MG63 (cell line): ENCODE data around the gene DLG5. TPM values are rescaled to one million over a fixed set of nuclear protein-coding genes. Genes with fewer than 3 reads are reported as not detected.

ENCODE experiments used
- DNase-seq: peaks from one replicate; pipeline ENCODE4 v3.0.0-alpha.2; 2020
- H3K27me3 ChIP-seq: fragments of 250-450 bp; sonication (Bioruptor Pico); 2 replicates; pipeline ENCODE4 v1.5.1; 2020; ENCODE audit warnings: mild to moderate bottlenecking, moderate library complexity
- H3K36me3 ChIP-seq: fragments of 250-450 bp; sonication (Bioruptor Pico); 2 replicates; pipeline ENCODE4 v1.5.1; 2020; ENCODE audit warnings: mild to moderate bottlenecking, moderate library complexity
- H3K4me3 ChIP-seq: fragments of 250-450 bp; sonication (Bioruptor Pico); 2 replicates; pipeline ENCODE4 v1.5.1; 2020; ENCODE audit warnings: mild to moderate bottlenecking, moderate library complexity
- H3K9me3 ChIP-seq: fragments of 250-450 bp; sonication (Bioruptor Pico); 2 replicates; pipeline ENCODE4 v1.5.1; 2020; ENCODE audit warnings: mild to moderate bottlenecking, moderate library complexity
- total RNA-seq: library from RNA; depleted of rRNA; stranded (reverse); fragments of >200 nt; shearing (Covaris generic); gene quantifications from 2 replicates; pipeline ENCODE4 v1.2.3, GENCODE V29; 2014; ENCODE audit warnings: low replicate concordance

Gene DLG5
- total RNA-seq, 1 experiment from 2014 or later = 33.8 TPM

DNA sequence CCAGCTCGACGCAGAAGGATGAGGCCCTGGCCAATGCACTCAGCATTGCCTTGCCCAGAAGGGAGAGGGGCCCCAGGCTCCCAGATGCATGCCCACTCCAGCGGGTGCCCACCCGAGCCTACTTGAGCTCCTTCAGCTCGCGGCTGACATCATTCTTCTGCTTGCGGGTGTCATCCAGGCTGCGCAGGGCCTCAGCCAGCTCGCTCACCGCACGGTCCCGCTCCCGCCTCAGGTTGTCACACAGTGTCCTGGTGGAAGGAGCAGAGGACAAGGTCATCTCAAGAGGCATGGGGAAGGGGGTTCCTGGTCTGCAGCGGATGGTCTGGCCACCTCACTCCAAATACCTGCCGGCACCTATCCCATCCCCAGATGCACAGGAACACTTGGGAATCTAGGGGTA is 92.8 kb downstream of the DLG5 start:
- DNase-seq = no peak
- no peaks in the 10 kb centered on the region for H3K27me3 ChIP-seq
- peaks cover 2% of the 10 kb centered on the region for H3K36me3 ChIP-seq
- no peak overlapping the region for H3K4me3 ChIP-seq
- H3K9me3 ChIP-seq = no peaks in the 10 kb centered on the region

DNA sequence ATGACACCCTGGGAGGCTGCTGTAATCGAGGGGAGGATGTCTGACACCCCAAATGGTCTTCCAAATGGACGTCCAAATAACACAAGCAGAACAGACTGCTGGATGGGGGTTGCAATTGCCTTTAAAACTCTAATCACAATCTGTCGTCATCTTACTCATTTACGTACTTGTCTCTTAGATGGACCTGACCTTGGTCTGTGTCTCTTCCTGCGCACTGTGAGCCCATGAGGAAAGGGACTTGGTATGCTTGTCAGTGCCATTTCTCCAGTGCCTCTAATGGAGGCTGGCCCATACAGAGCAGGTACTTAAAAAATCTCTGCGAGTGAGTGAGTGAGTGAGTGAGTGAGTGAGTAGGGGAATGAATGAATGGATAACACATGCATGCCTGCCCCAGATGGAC is 93.3 kb downstream of the DLG5 start:
- no peak for DNase-seq
- Histone ChIP-seq H3K36me3 (peaks cover 2% of the 10 kb centered on the region), H3K4me3 (no peak overlapping the region), H3K27me3 (no peaks in the 10 kb centered on the region), H3K9me3 (no peaks in the 10 kb centered on the region)

DNA sequence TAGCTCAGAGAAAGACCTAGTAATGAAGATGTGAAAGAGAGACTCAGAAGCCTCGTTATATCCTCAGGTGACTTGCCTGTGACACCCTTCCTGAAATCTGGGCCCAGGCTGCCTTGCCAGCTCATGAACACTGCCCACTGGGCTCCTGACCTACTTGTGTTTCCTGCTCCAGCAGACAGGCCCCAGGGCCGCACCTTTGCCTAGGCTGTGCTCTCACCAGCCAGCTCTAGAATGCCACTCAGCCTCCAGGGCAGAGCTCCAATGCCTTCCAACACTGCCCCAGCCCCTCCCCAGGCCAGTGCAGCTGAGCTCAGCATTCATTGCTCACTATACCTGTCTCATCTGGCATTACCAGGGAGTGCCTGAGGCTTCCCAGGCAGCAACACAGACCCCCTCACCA is 94.3 kb downstream of the DLG5 start:
- no peaks in the 10 kb centered on the region for H3K27me3 ChIP-seq
- H3K36me3 ChIP-seq = peaks cover 2% of the 10 kb centered on the region
- no peaks in the 10 kb centered on the region for H3K9me3 ChIP-seq
- DNase-seq = no peak
- no peak overlapping the region for H3K4me3 ChIP-seq

DNA sequence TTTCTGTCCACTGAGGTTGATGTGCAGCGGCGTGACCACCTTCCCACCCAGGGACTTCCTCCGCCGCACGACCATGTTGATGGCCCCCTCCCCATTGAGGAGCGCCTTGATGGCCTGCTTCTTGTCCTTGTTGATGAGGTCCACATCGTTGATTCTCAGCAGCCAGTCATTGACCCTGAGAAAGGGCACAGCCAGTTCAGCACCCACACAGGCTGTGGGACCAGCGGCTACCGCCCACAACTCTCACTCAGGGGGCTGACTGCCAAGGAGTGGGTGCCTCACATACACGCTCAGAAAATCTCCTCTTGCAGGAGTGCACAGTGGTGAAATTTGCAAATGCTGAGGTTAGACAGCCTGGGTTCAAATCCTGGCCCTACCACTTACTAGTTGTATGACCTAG is 97.2 kb downstream of the DLG5 start:
- no peak for DNase-seq
- Histone ChIP-seq H3K27me3 (no peaks in the 10 kb centered on the region), H3K36me3 (peaks cover 20% of the 10 kb centered on the region), H3K9me3 (no peaks in the 10 kb centered on the region), H3K4me3 (no peak overlapping the region)

DNA sequence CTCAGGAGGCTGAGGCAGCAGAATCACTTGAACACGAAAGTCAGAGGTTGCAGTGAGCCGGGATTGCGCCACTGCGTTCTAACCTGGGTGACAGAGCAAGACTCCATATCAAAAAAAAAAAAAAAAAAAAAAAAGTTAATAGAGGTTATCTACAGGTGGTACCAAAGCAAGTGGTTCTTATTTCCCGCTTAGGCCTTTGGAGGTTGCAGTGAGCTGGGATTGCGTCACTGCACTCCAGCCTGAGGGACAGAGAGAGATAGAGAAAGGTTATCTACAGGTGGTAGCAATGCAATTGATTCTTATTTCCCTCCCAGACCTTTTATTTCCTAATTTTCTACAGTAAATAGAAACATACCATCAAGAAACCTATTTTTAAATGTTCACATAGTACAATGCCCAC is 98.2 kb downstream of the DLG5 start:
- peaks cover 22% of the 10 kb centered on the region for H3K36me3 ChIP-seq
- no peaks in the 10 kb centered on the region for H3K9me3 ChIP-seq
- no peak for DNase-seq
- no peaks in the 10 kb centered on the region for H3K27me3 ChIP-seq
- no peak overlapping the region for H3K4me3 ChIP-seq

DNA sequence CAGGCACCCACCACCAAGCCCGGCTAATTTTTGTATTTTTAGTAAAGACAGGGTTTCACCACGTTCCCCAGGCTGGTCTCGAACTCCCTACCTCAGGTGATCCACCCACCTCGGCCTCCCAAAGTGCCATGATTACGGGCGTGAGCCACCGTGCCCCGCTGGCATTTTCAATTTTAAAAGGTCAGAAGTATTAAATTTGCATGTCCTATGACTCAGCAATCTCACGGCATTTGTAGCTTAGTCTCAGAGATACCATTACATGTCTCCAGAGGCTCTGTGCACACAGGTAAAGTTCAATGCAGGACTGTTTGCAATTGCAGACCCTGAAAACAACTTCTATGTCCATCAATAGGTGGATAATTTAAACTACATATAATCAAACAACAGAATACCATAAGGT is 99.2 kb downstream of the DLG5 start:
- H3K27me3 ChIP-seq = no peaks in the 10 kb centered on the region
- no peaks in the 10 kb centered on the region for H3K9me3 ChIP-seq
- H3K36me3 ChIP-seq = peaks cover 26% of the 10 kb centered on the region
- DNase-seq = no peak
- H3K4me3 ChIP-seq = no peak overlapping the region

DNA sequence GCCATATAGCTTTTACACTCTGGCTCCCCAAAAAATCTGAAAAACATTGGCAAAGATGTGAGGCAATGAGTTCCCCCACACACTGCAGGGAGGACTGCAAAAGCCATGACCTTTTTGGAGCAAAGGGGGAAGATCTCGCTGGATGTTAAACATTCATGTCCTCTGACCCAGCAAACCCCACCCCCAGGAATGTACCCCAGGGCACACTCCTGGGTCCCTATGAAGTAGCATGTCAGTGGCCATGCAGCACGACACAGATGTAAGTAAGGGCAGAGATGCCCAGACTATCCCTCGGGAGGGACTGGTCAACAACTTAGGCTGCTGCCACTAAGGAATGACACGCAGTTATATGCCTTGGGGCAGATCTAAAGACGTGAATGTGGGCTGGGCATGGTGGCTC is 100.6 kb downstream of the DLG5 start:
- Histone ChIP-seq H3K27me3 (no peaks in the 10 kb centered on the region), H3K4me3 (no peak overlapping the region), H3K36me3 (peaks cover 35% of the 10 kb centered on the region), H3K9me3 (no peaks in the 10 kb centered on the region)
- DNase-seq = no peak

DNA sequence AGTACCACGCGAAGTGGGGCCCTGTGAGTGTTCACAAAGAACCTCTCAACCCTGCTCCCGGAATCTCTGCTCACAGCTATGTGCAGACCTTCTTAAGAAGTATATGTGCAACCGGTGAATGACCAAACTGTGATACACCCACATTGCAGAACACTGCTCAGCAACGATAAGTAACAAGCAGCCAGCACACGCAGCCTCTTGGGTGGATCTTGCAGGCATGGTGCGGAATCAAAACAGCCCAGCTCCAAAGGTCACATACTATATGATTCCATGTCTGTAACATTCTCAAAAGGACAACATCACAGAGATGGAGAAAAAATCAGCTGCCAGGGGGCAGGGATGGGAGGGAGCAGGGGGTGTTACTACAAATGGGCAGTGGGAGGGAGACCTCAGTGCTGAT is 101.6 kb downstream of the DLG5 start:
- peaks cover 36% of the 10 kb centered on the region for H3K36me3 ChIP-seq
- H3K9me3 ChIP-seq = no peaks in the 10 kb centered on the region
- H3K4me3 ChIP-seq = no peak overlapping the region
- H3K27me3 ChIP-seq = no peaks in the 10 kb centered on the region
- DNase-seq = no peak

DNA sequence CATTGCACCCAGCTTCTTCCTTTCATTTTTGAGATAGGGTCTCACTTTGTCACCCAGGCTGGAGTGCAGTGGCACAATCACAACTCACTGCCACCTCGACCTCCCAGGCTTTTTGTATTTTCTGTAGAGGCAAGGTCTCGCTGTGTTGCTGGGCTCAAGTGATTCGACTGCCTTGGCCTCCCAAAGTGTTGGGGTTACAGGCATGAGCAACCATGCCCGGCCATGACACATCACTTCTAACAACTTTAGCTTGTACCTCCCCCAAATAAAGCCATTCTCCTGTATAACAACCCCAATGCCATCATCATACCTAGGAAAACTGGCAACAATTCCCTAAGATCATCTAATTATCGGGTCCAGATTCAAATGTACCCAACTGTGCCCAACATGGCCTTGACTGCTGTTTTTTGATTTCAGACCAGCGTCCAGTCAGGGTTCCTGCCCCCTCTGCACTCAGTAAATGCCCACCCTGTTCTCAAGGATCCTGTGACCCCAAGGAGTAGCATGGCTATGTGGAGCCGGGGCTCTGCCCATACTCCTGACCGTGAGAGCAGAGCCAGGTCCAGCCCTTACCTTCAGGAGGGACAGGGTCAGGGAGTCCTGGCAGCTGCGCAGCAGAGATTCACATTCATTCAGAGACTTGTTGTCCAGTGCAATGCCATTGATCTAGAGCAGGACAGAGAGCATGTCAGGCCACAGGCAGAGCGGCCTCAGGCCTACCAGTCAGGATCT is 102.6 kb downstream of the DLG5 start:
- Histone ChIP-seq H3K4me3 (no peak overlapping the region), H3K9me3 (no peaks in the 10 kb centered on the region), H3K27me3 (no peaks in the 10 kb centered on the region), H3K36me3 (peaks cover 40% of the 10 kb centered on the region)
- DNase-seq = no peak

DNA sequence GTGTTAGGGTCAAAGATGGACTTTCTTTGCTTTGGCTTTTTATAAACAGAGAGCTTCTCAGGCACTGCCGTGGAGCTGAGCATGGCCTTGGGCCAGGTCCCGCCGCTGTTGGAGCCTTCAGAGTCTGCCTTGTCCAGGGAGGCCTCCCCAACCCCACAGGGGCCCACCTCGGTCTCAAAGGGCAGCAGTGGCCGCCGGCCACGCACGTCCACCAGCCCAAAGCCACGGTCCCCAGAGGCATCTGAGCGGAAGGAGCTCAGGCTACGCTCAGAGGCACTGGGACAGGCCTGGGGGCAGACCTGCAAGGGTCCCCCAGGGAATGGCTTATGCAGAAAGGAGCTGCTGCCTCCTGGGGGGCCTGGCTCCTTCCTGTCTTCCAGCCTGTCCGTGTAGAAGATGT is 105.0 kb downstream of the DLG5 start:
- Histone ChIP-seq H3K36me3 (peaks cover 40% of the 10 kb centered on the region), H3K27me3 (no peaks in the 10 kb centered on the region), H3K9me3 (no peaks in the 10 kb centered on the region), H3K4me3 (no peak overlapping the region)
- no peak for DNase-seq

DNA sequence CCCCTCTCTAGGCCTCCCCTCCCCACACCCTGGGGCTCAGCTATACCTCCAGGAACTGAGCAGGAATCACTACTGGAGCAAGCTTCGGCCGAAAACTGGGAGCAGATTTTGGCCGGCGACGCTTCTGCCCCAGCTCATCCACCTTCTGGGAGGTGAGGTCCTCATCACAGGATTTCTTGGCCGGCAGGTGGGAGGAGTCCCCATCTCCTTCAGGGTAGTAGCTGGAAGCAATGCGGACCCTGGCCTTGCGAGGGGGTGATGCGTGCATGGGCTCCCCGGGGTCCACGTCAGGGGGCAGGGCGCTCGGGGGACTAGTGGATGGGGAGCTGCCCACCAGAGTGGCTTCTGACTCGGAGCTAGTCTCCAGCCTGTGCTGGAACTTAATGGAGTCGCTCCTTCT is 105.5 kb downstream of the DLG5 start:
- Histone ChIP-seq H3K36me3 (peaks cover 39% of the 10 kb centered on the region), H3K4me3 (no peak overlapping the region), H3K27me3 (no peaks in the 10 kb centered on the region), H3K9me3 (no peaks in the 10 kb centered on the region)
- DNase-seq = no peak

DNA sequence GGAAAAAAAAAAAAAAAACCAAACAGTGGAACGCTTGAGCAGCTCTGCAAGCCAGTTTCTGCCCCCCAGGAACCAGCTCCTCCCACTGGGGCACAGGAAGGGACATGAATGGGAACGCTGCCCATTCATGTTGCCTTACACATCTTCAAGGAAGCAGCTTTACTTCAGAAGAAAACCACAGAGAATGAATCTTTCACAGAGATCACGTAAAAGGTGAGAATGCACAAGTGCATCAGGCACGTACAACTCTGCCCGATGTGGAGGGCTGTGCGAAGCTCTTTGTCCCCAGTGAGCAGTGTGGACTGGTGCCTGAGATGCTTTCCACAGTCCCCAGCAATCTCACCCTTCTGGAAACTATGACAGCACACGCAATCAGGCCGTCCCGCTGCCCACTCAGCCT is 106.2 kb downstream of the DLG5 start:
- Histone ChIP-seq H3K36me3 (peaks cover 44% of the 10 kb centered on the region), H3K27me3 (no peaks in the 10 kb centered on the region), H3K9me3 (no peaks in the 10 kb centered on the region), H3K4me3 (no peak overlapping the region)
- DNase-seq = no peak

DNA sequence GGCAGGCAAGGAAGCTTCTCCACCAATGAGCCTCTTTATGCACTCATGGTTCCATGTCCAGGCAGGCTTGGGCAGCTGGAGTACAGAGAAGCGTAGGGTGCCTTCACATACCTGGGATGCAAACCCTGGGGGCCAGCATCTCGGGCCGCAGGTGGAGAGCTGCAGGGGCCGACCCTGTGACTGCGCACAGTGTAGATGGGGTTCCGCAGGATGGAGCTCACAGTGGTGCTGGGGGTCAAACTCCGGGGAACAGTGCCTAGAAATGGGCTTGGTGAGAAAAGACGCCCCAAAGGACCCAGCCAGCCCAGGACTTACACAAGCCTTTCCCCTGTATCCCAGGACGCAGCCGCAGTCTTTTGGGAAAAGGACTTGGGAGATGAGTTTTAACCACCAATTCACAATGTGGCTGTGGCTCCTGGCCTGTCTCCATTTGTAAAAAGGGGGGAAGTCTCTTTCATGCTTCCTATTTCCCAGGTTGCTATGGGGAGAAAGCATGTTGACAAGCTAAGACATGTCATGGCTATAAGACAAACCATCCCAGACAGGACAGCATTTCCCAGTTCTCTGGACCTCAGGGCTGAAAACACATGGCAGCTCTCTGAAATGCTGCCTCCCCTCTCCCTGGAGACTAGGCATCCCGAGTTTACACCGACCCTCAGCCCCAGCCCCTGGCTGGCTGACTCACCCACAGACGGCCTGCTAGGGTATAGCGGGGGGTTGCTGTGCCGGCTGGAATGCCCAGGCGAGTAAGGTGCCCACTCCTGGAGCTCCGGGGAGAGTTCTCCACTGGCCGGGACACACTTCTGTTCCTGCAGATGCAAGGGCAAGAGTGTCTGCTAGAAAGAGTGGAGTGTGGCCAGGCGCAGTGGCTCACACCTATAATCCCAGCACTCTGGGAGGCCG is 107.1 kb downstream of the DLG5 start:
- Histone ChIP-seq H3K9me3 (no peaks in the 10 kb centered on the region), H3K36me3 (peaks cover 38% of the 10 kb centered on the region), H3K27me3 (no peaks in the 10 kb centered on the region), H3K4me3 (no peak overlapping the region)
- DNase-seq = no peak

DNA sequence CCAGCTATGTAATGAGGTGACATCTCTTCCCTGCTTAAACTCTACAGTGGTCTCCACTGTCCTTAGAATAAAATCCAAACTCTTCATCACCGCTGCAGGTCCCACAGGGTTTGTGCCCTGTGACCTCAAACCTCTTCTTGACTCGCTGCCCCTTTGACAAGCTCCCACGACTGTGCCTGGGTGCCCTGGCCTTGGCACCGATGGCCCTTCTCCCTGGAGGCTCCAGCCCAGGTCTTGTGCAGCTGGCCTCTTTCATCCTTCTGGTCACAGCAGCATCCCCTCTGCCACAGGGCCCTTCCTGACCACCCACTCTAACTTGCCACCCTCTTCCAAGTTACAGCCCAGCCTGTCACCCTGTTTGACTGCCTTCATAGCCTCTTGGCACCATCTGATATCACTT is 108.2 kb downstream of the DLG5 start:
- peaks cover 35% of the 10 kb centered on the region for H3K36me3 ChIP-seq

DNA sequence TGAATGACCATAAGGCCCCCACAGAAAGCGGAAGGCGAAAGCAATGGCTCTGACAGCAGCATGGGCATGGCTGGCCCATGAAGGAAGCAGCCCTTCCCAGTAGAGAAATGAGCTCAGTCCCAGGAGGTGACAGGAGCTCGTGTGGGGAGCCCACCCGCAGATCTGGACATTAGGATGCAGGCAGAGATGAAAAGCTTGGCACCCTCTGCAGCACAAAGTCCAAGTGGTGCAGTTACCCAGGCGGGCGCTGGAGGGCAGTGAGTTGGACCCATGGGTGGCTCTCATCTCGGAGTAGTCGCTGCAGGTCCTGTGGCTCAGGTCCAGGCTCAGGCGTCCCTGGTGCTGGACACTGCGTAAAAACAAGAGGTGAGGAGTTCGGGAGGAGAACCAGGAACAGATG is 109.0 kb downstream of the DLG5 start:
- no peaks in the 10 kb centered on the region for H3K9me3 ChIP-seq
- no peaks in the 10 kb centered on the region for H3K27me3 ChIP-seq
- H3K4me3 ChIP-seq = no peak overlapping the region
- H3K36me3 ChIP-seq = peaks cover 33% of the 10 kb centered on the region
- DNase-seq = no peak

More for the DNA sequence above, 108.2 kb downstream of the DLG5 start:
- no peaks in the 10 kb centered on the region for H3K9me3 ChIP-seq
- DNase-seq = no peak
- H3K27me3 ChIP-seq = no peaks in the 10 kb centered on the region
- H3K4me3 ChIP-seq = no peak overlapping the region

DNA sequence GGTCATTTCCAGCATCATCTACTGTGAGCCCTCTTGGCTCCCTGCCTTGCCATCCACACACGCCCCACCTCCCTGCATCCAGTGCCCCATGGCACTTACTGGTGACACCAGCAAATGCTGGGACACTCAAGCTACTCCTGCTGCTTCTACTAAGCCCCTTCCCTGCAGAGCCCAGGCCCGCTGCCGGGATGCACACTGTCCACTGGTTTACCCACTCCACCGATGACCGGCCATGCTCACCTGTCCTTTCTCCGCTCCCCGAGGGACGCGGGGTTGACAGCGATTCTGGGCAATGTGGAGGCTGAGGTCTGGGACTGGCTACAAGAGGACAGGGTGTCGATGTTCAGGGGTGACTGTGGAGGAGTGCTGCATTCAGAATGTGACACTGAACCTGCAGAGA is 110.2 kb downstream of the DLG5 start:
- H3K4me3 ChIP-seq = no peak overlapping the region
- no peak for DNase-seq
- H3K27me3 ChIP-seq = no peaks in the 10 kb centered on the region
- no peaks in the 10 kb centered on the region for H3K9me3 ChIP-seq
- H3K36me3 ChIP-seq = peaks cover 25% of the 10 kb centered on the region

DNA sequence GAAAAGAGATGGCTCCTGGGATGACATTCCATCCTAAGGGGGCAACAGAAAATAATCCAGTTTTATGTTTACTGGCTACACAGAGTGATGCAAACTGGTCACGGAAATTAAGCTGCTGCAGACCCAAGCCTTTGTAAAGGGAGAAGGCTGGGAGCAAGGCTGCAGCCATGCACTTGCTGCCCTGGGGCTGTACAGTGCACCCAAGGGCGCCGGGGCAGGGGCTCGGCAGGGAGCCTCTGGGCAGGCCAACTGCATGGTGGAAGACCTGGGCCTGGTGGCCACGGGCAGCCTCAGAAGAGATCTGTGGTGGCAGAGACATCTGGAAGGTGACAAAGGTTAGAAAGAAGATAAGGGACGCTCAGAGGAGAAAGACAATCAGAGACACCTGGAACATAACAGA is 113.8 kb downstream of the DLG5 start:
- no peak for DNase-seq
- H3K36me3 ChIP-seq = peaks cover 27% of the 10 kb centered on the region
- no peaks in the 10 kb centered on the region for H3K9me3 ChIP-seq
- no peak overlapping the region for H3K4me3 ChIP-seq
- H3K27me3 ChIP-seq = no peaks in the 10 kb centered on the region
